Endothelial cell of umbilical vein (primary cell): ENCODE data around the gene SPATA31D3. TPM values are rescaled to one million over a fixed set of nuclear protein-coding genes. Genes with fewer than 3 reads are reported as not detected.
"Not testable (repeated sequence)": the region's sequence is repeated elsewhere in the genome, so short reads cannot be mapped to it uniquely, and the experiment has no call there.

Experiments
- BruUV-seq: library from RNA; stranded (reverse); fragments of 400-500 nt; replicated peaks from 2 replicates; lab custom pipeline; 2021; lab: Mats Ljungman, UMichigan
- CTCF ChIA-PET: fragments of 300-600, 350-600 bp; sonication (Branson Sonifier 250); formaldehyde crosslinking; loops from one replicate; lab custom pipeline; 2021; ENCODE audit warnings: antibody characterized with exemption, inconsistent platforms; lab: Charles Lee
- POLR2A ChIA-PET: fragments of 300-600, 350-600 bp; sonication (Branson Sonifier 250); formaldehyde crosslinking; loops from one replicate; lab custom pipeline; 2021; ENCODE audit warnings: antibody characterized with exemption, inconsistent platforms; lab: Charles Lee
- DNase-seq: peaks from one replicate; pipeline ENCODE4 v3.0.0-alpha.2; 2011; ENCODE audit warnings: low read depth, low spot score
- FAIRE-seq: peaks from 2 replicates; lab custom pipeline; 2011; peaks lifted over from hg19 to GRCh38; lab: Jason Lieb, UNC
- H2AFZ ChIP-seq: 2 replicates; pipeline ENCODE4 v1.6.0; 2012; ENCODE audit warnings: low read depth, low read length, control low read depth, inconsistent platforms
- H3K27ac ChIP-seq: 2 replicates; pipeline ENCODE4 v1.5.1; 2011; ENCODE audit warnings: low read depth, mild to moderate bottlenecking, control low read depth, low read length, moderate library complexity; ENCODE audit not compliant: insufficient read depth
- H3K27me3 ChIP-seq, 2 experiments: 2 replicates each; pipeline versions ENCODE4 v1.6.0 to v1.6.1; 2011; ENCODE audit warnings: low read length in 2 of 2, mixed read lengths in 1 of 2; ENCODE audit not compliant: control insufficient read depth in 2 of 2, insufficient read depth in 2 of 2
- H3K36me3 ChIP-seq, 2 experiments: 2 replicates in 1 of 2; 3 replicates in 1 of 2; pipeline ENCODE4 v1.5.1; 2011; ENCODE audit warnings: low read length in 2 of 2, mild to moderate bottlenecking in 1 of 2, moderate library complexity in 1 of 2; ENCODE audit not compliant: control insufficient read depth in 2 of 2, insufficient read depth in 2 of 2; ENCODE audit errors: extremely low read depth in 1 of 2
- H3K4me1 ChIP-seq: 3 replicates; pipeline ENCODE4 v1.5.1; 2011; ENCODE audit warnings: mild to moderate bottlenecking, low read length; ENCODE audit not compliant: control insufficient read depth, insufficient read depth; ENCODE audit errors: extremely low read depth
- H3K4me2 ChIP-seq: 2 replicates; pipeline ENCODE4 v1.6.1; 2011; ENCODE audit warnings: low read length, control low read depth, mixed read lengths; ENCODE audit not compliant: insufficient read depth
- H3K4me3 ChIP-seq, 3 experiments: fragments of 200-600 bp in 1 of 3; sonication (generic), shearing (Covaris generic) in 1 of 3; replicated peaks in 1 of 3; 2 replicates each; pipeline ENCODE4 v1.5.1; 2011 to 2016; ENCODE audit warnings: control low read depth in 3 of 3, low read length in 3 of 3, mild to moderate bottlenecking in 2 of 3, inconsistent platforms in 1 of 3, low read depth in 1 of 3, moderate library complexity in 1 of 3; ENCODE audit not compliant: insufficient read depth in 1 of 3
- H3K79me2 ChIP-seq: 2 replicates; pipeline ENCODE4 v1.6.0; 2012; ENCODE audit warnings: low read length, inconsistent platforms; ENCODE audit not compliant: control insufficient read depth, insufficient read depth
- H3K9ac ChIP-seq: replicated peaks from 2 replicates; pipeline ENCODE3; 2011; ENCODE audit warnings: low read length, control low read depth; ENCODE audit not compliant: insufficient read depth; ENCODE audit errors: extremely low read depth
- H3K9me1 ChIP-seq: replicated peaks from 3 replicates; pipeline ENCODE4 v1.6.0; 2011; ENCODE audit warnings: mild to moderate bottlenecking, low read length; ENCODE audit not compliant: control insufficient read depth, insufficient read depth; ENCODE audit errors: extremely low read depth
- H3K9me3 ChIP-seq: replicated peaks from 2 replicates; pipeline ENCODE4 v1.5.1; 2012; ENCODE audit warnings: low read length, inconsistent platforms; ENCODE audit not compliant: control insufficient read depth, insufficient read depth
- H4K20me1 ChIP-seq: replicated peaks from 2 replicates; pipeline ENCODE3; 2011; ENCODE audit warnings: mild to moderate bottlenecking, low read length; ENCODE audit not compliant: control insufficient read depth, insufficient read depth; ENCODE audit errors: extremely low read depth
- dilution Hi-C: fragments of 300-500 bp; cut with MboI; formaldehyde crosslinking; loops from one replicate; pipeline ENCODE4 v1.15.0; 2019; ENCODE audit warnings: low sequenced_read_pairs; ENCODE audit not compliant: extremely low pct_ligation_motif_present
- intact Hi-C: fragments of 100-400 bp; cut with micrococcal nuclease; formaldehyde crosslinking; loops from one replicate; pipeline ENCODE4 v1.10.0; 2022
- polyA plus RNA-seq, 4 experiments: library from polyadenylated mRNA; depleted of rRNA in 3 of 4; stranded (reverse) in 3 of 4; unstranded in 1 of 4; fragments of >200 nt; gene quantifications; 2 replicates each; pipeline versions ENCODE4 v1.2.1 to v1.2.3, GENCODE V29; 2011 to 2012; ENCODE audit warnings: missing spikeins in 1 of 4
- total RNA-seq: library from RNA; stranded (reverse); gene quantifications from 2 replicates; pipeline ENCODE4 v1.2.3, GENCODE V29; 2021

Gene SPATA31D3
- total and polyA plus RNA-seq, 2 donors (not counting 3 experiments of a cell fraction or from before 2014, with no cell fraction given): not detected

- FAIRE-seq, H3K27ac ChIP-seq, H3K9me1 ChIP-seq, DNase-seq, dilution Hi-C loops, intact Hi-C loops, H3K36me3 ChIP-seq, BruUV-seq, POLR2A ChIA-PET, H3K4me3 ChIP-seq, H4K20me1 ChIP-seq, H3K9me3 ChIP-seq, CTCF ChIA-PET, H3K79me2 ChIP-seq, H3K27me3 ChIP-seq, H2AFZ ChIP-seq, H3K9ac ChIP-seq, H3K4me2 ChIP-seq, H3K4me1 ChIP-seq: not testable (repeated sequence)
Measured at GRCh38 chr9:81930147-81930546, 13.2 kb upstream of the SPATA31D3 start.

GRCh38 chr9:81933547-81933946, 9.8 kb upstream of the SPATA31D3 start:
- dilution Hi-C loops: not testable (repeated sequence)

GRCh38 chr9:81948650-81949049, 5.3 kb downstream of the SPATA31D3 start:
- H3K4me2 ChIP-seq, H3K9me1 ChIP-seq, DNase-seq, H3K9me3 ChIP-seq, H2AFZ ChIP-seq, H3K27ac ChIP-seq, FAIRE-seq, dilution Hi-C loops, BruUV-seq, intact Hi-C loops, H3K36me3 ChIP-seq, CTCF ChIA-PET, H3K4me3 ChIP-seq, H3K9ac ChIP-seq, H3K79me2 ChIP-seq, H3K27me3 ChIP-seq, H3K4me1 ChIP-seq, POLR2A ChIA-PET, H4K20me1 ChIP-seq: not testable (repeated sequence)

More at GRCh38 chr9:81933547-81933946, 9.8 kb upstream of the SPATA31D3 start:
- H3K36me3 ChIP-seq, CTCF ChIA-PET, H3K27ac ChIP-seq, H3K79me2 ChIP-seq, POLR2A ChIA-PET, H4K20me1 ChIP-seq, H3K4me2 ChIP-seq, H3K27me3 ChIP-seq, intact Hi-C loops, H3K4me1 ChIP-seq, H3K9me3 ChIP-seq, BruUV-seq, H3K9ac ChIP-seq, H3K4me3 ChIP-seq, DNase-seq, FAIRE-seq, H2AFZ ChIP-seq, H3K9me1 ChIP-seq: not testable (repeated sequence)
